Measurements from ENCODE around the gene SAMD4B.
"Not testable (repeated sequence)": the region's sequence is repeated elsewhere in the genome, so short reads cannot be mapped to it uniquely, and the experiment has no call there.

The SAMD4B gene, protein sequence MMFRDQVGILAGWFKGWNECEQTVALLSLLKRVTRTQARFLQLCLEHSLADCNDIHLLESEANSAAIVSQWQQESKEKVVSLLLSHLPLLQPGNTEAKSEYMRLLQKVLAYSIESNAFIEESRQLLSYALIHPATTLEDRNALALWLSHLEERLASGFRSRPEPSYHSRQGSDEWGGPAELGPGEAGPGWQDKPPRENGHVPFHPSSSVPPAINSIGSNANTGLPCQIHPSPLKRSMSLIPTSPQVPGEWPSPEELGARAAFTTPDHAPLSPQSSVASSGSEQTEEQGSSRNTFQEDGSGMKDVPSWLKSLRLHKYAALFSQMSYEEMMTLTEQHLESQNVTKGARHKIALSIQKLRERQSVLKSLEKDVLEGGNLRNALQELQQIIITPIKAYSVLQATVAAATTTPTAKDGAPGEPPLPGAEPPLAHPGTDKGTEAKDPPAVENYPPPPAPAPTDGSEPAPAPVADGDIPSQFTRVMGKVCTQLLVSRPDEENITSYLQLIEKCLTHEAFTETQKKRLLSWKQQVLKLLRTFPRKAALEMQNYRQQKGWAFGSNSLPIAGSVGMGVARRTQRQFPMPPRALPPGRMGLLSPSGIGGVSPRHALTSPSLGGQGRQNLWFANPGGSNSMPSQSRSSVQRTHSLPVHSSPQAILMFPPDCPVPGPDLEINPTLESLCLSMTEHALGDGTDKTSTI

DNA sequence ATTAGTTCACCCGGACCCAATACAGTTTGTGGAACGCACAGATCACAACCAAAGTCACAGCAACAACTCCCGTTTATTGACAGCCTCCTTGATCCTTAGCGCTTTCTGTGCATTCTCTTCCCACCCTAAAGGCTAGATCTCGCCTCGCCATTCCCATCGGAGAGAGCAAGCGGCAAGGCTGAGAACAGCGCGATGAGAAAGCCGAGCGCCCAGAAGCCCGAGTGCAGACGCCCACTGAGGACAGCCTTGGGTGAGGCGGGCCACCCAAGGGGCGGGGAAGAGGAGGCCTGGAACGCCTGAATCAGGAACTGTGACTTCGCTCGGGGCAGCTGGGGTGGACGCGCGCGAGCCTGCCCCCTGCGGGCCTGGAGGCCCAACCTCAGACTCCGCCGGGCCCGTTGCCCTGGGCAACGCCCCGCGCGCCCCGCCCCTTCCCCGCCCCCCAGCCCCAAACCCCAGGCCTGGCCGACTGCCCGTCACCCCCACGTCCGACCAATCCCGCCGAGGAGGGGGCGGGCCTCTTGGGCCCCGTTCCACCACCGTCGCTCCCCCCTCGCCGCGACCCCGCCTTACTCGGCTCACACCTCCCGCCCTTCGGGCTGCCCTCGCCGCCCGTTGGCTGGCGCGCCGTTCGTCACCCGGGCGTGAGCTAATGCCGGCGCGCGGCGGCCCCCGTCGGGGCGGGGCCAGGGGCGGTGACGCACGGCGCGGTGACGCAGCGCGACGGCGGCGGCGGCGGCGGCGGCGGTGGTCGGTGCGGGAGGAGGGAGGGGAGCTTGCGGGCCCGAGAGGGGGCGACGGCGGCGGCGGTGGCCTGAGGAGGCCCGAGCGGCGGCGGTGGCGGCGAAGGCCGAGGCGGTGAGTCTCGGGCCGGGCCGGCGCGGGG, at the start of gene SAMD4B:
SAMD4B (plus strand) TSS at position 703 of the 886 bp plus-strand sequence. CDS start 14,473 bp downstream, outside the sequence.
- DNase-seq, result peak; percentile 98 to 99

DNA sequence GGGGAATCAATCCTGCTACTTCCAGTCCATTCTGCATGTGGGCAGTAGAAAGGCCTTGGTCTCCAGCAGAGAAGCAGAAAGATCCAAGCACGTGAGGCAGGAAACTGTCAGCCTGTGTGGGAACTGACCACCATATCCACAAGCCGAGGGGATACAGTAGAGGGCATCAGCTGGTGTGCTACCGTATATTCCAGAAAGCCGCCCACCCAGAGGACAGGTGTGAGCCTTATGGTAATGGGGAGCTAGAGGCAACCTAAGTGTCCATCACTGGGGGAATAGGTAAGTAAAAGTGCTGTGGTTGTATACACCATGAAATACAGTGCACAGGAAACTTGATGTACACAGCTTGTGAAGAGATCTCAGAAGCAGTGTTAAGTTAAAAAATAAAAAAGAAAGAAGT, 48.8 kb upstream of the SAMD4B start:
- DNase-seq, result no peak

DNA sequence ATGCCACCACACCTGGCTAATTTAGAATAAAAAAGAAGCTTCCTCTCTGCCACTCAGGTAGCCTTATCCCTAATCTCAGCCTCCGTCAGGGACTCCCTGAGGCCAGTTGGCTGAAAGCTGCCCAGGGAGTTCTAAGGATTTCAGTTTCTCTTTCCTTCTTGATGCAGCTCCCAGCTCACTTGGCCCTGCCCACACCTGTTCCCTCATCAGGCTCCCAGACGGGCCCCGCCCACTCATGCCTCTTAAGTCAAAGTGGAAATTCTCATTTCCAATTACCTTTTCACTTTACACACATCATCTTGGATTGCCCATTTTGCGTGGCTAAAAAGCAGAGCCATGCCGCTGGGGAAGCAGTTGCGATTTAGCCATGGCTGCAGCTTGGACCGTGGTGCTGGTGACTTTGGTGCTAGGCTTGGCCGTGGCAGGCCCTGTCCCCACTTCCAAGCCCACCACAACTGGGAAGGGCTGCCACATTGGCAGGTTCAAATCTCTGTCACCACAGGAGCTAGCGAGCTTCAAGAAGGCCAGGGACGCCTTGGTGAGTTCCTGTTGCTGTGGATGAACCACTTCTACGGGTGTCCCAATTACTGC, 46.1 kb upstream of the SAMD4B start, which contains the start of gene IFNL1:
IFNL1 (plus strand) TSS at position 353 of the 591 bp plus-strand sequence; CDS start at position 368, 15 bp downstream.
- no peak for DNase-seq

DNA sequence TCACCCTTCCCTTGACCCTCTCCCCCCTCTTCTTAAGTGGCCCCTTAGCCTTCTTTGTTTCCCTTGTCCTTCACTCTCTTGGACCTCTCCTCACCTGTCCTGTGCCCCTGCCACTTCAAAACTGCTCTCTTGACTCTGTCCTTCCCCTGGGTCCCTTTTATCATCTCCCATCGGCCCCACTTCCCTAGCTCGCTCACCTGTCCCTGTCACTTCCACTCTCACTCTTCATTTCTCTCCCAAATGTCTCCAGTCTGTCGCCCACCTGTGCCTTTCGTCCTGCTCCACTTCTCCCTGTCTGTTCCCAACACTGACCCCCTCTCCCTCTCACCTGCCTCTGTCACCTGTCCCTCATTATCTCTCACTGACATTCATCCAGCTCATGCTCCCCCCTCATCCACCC, 45.3 kb upstream of the SAMD4B start:
- DNase-seq, result no peak

DNA sequence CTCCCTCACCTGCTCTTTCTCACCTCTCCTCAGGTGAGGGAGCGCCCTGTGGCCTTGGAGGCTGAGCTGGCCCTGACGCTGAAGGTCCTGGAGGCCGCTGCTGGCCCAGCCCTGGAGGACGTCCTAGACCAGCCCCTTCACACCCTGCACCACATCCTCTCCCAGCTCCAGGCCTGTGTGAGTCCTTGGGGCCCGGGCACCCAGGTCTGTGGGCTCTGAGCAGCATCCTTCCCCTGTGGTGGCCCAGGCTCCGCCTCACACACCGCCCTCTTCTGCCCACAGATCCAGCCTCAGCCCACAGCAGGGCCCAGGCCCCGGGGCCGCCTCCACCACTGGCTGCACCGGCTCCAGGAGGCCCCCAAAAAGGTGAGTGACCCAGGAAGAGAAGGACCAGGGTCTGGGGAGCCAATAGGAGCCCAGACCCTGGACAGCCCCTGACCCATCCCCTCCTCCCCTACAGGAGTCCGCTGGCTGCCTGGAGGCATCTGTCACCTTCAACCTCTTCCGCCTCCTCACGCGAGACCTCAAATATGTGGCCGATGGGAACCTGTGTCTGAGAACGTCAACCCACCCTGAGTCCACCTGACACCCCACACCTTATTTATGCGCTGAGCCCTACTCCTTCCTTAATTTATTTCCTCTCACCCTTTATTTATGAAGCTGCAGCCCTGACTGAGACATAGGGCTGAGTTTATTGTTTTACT, 44.1 kb upstream of the SAMD4B start:
- no peak for DNase-seq

DNA sequence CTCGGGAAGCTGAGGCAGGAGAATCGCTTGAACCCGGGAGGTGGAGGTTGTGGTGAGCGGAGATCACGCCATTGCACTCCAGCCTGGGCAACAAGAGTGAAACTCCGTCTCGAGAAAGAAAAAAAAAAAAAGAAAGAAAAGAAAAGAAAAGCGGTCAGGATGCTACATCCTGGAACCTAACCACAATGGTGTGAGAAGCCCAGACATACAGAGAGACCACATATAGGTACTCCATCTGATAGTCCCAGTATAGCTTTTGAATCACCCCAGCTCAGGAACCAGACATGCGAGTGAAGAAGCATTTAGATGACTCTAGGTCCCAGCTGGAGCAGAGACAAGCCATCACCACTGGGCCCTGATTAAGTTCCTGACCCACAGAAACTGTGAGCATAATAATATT, 42.8 kb upstream of the SAMD4B start:
- DNase-seq, result no peak

DNA sequence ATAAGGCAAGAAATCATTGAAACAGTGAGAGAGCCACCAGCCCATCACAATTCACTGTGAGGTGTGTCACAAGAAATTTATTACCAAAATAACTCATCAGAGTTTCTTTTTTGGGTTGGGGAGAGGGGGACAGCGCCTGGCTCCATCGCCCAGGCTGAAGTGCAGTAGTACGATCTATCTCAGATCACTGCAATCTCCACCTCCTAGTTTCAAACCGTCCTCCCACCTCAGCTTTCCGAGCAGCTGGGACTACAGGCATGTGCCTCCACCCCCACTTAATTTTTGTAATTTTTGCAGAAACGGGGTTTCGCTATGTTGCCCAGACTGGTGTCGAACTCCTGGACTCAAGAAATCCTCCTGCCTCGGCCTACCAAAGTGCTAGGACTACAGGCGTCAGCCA, 42.4 kb upstream of the SAMD4B start:
- DNase-seq, result no peak

DNA sequence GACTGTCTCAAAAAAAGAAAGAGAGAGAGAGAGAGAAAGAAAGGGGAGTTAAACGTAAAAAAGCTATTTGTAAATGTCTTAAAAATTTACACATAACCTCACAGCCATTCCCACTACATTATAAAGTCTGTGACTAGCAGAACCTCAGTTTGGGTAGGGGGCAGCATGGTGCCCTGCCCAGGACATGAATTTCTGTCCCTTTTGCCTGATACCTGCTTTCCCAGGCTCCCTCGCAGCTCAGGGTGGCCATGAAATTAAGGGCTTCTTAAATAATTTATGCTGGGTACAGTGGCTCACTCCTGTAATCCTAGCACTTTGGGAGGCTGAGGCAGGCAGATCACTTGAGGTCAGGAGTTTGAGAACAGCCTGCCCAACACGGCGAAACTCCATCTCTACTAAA, 41.2 kb upstream of the SAMD4B start:
- DNase-seq, result no peak

DNA sequence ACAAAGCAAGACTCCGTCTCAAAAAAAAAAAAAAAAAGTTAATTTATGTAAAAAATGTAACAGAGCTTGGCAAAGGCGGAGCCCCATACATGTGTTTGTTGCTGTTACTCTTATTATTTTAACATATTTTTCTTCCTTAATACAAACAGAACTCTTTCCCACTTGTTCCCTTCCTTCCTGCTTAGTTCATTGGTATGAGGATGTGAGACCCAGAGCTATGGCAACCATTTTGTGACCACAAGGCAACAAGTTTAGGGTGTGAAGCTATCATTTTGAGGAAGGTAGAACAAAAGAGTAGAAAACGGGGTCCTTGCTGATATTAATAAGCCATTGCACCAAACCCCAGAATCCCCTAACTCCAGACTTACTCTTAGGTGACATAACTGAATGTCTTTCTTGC, 40.7 kb upstream of the SAMD4B start:
- DNase-seq, result no peak

DNA sequence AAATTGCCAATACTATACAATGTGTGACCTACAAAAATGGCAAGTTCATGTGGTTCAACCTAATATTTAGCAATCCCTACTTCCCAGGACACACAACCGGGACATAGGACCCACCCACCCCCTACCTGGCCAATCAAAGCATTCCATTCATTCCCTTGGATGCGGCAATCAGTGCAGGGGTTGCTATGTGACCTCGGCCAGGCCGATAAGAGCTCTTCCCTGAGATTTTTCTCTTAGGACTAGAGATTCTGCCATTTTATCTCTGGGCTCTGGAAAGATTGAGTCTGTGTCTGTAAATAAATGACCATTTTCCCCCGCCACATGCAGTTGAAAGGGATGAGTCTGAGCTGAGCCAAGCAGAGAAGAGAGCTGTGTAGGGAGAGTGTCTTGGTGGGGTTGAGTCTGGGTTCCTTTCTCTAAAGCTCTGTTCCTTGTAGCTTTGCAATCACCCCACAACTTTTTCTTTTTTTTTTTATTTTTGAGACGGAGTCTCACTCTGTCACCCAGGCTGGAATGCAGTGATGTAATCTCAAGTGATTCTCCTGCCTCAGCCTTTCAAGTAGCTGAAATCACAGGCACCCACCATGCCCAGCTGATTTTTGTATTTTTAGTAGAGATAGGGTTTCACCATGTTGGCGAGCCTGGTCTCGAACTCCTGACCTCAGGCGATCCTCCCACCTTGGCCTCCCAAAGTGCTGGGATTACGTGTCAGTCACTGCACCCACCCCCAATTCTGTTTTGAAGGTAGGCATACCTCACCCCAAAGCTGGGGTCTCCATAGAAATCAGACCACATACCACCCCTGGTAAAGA, 38.6 kb upstream of the SAMD4B start:
- no peak for DNase-seq

DNA sequence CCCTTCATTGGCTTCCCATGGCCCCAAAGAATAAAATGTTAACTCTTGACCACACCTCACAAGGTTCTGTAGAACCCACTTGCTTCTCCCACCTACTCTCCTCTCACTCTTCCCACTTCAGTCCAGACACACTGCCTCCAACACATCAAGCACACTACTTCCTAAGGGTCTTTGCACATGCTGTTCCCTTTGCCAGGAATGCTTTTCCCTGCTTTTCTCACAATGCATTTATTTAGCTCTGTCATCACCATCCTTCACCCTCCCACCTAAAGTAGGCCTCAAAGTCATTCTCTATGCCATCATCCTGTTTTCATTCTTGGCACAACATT, 38.1 kb upstream of the SAMD4B start:
- DNase-seq, result no peak

DNA sequence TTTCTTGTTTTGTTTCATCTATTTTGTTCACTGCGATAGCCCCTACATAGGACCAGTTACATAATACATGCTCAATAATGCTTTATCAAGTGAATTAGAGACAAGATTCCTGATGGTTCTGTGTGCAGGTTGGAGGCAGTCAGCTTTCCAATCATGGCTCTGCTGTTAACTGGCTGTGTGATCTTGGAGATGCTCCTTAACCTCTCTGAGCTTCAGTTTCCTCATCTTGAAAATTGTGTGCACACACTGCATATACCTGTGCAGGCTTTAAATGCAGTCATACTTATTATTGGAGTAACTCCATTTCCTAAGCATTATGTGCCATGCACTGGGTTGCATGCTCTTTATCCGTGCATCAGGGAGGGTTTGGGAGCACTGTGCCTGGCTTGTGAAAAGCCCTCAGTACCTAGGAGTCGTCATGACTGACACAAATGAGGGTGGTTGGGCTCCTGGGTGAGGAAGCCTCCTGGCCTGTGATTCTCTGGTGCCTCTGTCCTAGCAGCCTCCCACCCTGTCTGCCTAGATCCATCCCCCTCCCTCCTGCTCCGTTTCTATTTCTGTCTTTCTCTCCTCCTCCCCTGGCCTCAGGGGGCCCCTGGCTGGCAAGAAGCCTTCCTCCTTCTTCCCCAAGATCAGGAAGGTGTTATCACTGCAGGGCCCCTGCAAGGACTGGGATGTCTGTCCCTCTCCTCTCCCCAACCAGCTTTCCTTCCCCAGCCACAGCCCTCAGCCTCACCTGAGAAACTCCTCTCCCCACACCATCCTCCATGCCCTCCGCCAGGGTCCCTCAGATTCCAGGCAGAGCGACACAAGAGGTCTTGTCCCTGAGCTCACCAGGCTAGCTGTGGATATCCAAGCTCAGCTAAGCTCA, 37.3 kb upstream of the SAMD4B start:
- DNase-seq, result no peak

DNA sequence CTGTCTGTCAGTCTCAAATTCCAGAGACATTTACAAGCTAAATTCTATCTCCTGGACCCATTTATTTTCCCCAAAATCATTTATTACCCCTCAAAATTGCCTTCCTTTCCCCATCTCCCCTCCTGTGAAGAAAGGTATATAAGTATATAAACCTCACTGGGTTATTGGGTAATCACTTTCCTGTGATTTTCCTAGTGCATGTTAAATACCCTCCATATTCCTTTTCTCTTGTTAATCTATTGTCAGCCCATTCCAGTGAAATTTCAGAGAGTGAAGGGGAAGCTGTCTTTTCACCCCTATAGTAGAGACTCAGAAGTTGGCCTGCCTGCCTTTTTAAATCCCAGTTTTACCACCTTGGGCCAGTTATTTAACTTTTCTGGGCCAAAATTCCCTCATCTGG, 36.1 kb upstream of the SAMD4B start:
- DNase-seq, result no peak

DNA sequence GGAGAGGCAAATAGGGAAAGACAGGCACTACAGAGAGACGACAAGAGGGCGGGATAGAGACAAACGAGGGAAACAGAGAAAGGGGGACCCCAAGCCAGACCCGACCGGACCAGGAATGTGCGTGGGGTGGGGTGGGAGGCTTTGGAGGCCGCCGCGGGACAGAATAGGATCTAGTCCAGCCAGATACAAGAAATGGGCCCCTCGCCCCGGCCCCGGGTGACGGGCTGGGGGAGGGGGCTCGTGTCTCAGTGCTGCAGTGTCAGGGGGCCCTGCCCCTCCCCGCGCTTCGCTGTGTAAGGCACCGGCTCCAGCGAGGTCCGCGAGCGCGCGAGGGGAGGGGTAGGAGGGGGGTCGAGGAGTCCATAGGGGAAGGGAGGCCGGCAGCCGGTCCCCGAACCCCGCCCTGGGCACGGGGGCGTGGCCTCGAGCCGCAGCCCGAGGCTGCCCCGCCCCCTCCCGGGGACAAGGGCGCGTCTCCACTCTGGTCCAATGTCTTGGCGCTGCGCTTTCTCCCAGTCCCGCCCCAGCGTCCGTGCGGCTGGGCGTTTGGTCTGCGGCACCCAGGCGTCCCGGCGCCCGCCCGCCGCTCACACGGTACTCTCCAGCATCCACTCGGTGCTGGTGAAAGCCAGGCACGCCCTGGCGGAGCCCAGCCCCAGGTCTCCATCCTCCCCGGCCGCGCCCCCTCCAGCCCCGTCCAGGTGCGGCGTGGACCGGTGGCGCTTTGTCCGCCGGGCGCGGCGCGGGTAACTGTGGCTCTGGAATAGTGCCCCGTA, 35.0 kb upstream of the SAMD4B start:
- DNase-seq, result peak in 1 of 2 experiments; percentile 77

DNA sequence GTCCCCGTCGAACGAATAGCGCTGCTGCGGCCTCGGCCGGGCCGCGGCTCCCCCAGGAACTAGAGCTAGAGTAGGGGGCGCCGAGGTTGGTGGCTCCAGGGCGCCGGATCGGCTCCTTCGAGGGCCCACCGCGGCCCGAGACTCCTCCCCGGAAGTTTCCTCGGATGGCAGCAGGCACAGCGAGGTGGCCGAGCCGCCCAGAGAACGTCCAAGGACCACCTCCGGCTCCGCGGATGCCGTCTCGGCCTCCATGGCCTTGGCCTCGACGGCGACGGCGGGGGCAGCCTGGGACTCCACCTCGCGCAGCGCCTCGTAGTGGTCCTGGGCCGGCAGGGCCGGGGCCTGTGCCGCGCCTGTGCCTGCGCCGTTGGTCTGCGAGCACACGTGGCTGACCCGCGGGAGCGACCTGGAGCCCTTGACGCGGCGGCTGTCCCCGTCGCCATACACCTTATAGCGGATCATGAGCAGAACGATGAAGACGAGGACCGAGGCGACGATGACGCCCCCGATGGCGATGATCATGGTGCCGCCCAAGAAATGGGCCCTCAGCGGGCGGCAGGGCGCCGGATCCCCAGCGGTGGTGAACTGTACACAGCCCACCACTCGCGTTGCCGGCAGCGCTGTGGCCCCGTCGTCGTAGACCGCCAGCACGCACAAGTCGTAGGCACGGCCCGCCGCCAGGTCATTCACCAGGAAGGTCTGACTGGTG, 34.2 kb upstream of the SAMD4B start:
- peak in 1 of 2 experiments; percentile 51 for DNase-seq

DNA sequence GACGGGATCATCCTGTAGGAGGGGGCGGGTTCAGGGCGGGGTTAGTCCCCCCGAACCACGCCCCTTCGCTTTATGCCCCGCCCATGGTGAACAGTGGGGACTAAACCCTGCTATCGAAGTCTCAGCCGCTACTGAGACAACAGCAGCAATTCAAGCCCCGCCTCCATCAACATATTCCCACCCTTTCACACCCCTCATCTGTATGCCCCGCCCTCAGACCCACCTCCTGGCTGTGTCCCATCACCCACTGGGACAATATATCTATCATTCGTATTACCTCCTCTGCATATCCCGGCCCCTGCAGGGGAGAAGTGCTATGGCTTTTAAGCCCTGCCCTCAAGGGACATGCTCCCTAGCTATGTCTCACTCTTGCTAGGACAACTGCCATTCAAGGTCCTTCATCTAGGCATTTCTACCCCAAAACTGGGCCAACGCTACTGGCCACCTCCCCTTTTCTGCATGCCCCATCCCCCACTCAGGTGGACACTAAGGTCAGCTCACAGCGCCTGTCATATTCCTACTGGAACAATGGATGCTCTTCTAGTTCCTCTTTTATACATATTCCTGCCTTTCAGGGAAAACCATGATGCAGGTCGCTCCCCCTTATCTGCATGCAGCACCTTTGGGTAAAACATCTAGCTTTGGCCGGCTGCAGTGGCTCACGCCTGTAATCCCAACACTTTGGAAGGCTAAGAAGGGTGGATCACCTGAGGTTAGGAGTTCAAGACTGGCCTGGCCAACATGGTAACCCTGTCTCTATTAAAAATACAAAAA, 33.5 kb upstream of the SAMD4B start:
- peak; percentile 57 to 82 for DNase-seq

DNA sequence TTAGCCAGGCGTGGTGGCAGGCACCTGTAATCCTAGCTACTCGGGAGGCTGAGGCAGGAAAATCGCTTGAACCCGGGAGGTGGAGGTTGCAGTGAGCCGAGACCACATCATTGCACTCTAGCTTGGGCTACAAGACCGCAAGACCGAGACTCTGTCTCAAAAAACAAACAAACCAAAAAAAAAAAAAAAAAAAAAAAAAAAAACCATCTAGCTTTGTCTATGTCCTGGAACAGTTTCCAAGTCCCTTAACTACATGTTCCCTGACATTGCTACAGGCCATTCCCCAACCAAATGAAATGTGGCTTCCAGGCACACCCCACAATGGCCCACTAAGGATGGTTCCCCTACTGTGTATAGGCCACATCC, 32.9 kb upstream of the SAMD4B start:
- DNase-seq, result not testable (repeated sequence)

Data from NCI-H526 (cell line).